NCI-H2107 (cell line): Measurements from ENCODE around the gene ZNF331.
A peak's percentile ranks its signal among the peaks of the same experiment; 100 is the strongest.

Experiments
- DNase-seq: peaks from one replicate; lab custom pipeline; 2025; lab: John Stamatoyannopoulos, UW

ZNF331 gene

DNA sequence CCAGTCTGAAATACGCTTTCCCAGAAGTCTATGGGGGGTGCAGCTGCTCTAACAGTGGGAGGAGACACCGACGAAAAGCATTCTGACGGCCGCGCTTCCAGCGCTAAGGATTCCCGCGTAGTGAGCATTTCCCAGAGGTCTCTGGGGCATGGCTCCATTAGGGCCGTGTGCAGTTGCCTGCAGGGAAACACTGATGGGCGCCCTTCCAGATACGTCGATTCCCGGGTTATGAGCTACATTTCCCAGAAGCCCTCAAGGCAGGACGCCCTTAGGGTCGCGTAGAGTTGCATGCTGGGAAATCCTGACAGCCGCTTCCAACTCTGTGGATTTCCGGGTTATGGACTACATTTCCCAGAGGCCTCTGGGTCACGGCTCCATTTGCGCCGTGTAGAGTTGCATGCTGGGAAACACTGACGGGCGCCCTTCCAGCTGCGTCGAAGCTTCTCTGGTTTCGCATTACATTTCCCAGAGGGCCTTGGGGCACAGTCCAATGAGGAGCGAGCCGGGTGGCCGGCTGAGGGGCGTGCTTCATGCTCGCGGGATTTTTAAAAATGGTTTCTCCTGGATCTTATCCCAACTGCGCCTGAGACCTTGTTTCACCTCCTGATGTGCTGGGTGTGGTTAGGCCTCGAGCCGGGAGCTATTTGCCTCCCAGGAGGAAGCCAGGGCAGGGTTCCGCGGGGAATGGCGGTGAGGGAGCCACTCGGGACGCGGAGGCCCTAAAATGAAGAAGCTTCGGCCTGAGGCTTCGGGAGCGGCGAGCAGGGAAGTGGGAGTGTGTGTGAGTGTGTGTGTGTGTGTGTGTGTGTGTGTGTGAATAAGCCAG, 17.2 kb upstream of the ZNF331 start:
- peak; percentile 92 for DNase-seq

DNA sequence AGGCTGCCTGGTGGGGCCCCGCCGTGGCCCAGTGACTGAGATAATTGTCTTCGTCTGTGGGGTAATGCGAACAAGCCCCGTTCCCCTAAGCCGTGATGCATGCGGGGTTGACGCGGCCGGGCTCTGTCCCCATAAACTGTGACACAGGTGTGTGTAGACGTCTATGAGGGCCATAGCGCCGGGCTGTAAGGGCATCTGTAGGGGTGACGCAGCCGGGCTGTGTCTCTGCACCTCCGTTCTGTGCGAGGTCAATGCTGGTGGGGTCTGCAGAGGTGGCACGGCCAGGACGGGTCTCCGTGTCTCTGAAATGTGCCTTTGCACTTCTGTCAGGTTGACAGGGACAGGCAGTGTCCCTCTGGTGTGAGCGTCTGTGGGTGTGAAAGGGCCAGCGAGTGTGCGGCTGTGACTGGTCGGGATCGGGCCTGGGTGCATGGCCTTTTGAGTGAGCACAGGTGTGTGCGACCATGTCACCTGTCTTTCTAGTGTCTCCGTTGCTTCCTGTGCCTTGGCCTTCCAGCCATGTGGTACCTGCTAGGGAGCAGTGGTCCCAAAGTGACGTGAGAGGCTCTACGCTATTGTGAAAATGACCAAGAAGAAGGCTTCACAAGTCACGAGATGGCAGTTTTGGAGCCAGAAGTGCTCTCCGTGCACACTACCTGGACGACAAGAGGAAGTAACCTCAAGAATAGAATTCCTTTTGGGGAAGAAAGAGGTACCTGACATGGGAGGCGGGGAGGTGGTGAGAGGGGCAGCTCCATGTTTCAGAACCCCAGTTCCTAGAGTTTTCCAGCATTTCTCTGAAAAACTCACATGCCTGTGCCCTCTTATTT, 16.4 kb upstream of the ZNF331 start:
- DNase-seq, result no peak

DNA sequence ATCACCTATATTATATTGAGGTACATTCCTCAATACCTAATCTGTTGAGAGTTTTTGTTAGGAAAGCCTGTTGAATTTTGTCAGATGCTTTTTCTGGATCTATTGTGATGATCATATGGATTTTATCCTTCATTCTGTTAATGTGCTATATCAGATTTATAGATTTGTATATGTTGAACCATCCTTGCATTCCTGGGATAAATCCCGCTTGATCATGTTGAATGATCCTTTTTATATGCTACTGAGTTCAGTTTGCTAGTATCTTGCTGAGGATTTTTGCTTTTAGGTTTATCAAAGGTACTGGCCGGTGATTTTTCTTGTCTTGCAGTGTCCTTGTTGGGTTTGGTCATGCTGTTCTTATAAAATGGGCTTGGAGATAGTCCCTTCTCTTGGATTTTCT, 12.0 kb upstream of the ZNF331 start:
- DNase-seq, result no peak

DNA sequence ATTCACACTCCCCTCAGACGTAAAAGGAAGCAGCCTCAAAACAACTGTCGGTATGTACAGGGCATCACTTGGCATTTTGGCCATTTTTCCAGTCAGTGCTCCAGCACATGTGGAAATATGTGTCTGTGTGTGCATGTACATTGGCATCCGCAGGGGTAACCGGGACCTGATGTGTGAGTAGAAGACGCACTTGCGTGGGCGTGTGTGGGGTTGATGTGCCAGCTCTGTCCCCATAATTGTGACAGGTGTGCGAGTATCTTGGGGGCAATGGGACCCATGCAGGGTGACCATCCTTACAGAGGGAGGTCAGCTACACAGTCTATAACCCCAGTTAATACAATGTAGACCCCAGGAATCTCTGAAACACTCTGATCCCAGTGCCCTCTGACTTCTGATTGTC, 7.3 kb upstream of the ZNF331 start:
- no peak for DNase-seq

GRCh38 chr19:53531457-53531856, 6.5 kb upstream of the ZNF331 start:
- DNase-seq, result no peak

DNA sequence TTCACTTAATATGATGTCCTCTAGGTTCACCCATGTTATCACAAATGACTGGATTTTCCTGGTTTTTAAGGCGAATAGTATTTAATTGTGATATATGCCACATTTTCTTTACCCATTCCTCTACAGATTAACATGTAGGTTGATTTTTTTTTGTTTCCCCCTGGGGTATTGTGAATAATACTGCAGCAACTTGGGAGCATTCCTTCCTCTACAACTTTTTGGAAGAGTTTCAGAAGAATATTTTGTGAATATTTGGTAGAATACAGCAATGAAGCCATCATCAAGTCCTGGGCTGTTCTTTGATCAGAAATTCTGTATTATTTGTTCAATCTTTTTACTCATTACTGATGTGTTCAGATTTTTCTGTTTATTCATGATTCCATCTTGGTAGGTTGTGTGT, 5.6 kb upstream of the ZNF331 start:
- DNase-seq, result no peak

GRCh38 chr19:53536225-53536548, 1.8 kb upstream of the ZNF331 start:
- no peak for DNase-seq

DNA sequence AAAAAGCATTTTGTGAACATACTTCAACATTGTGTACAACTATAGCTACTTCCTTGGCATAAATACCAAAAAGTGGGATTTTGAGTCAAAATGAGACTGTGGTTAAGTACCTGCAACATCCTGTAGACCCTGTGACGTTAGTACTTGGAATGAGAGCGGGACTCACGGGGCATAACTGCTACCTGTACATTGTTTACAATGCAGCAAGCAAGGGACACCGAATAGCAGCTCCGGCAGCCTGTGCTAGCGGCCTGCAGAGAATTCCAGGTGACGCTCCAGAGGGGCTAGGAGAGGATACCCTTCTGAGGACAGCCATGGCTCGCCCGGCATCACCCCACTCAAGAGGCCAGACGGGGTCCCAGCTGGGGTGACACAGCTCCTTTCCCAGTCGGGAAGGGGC, 824 bp upstream of the ZNF331 start:
- DNase-seq, result no peak

DNA sequence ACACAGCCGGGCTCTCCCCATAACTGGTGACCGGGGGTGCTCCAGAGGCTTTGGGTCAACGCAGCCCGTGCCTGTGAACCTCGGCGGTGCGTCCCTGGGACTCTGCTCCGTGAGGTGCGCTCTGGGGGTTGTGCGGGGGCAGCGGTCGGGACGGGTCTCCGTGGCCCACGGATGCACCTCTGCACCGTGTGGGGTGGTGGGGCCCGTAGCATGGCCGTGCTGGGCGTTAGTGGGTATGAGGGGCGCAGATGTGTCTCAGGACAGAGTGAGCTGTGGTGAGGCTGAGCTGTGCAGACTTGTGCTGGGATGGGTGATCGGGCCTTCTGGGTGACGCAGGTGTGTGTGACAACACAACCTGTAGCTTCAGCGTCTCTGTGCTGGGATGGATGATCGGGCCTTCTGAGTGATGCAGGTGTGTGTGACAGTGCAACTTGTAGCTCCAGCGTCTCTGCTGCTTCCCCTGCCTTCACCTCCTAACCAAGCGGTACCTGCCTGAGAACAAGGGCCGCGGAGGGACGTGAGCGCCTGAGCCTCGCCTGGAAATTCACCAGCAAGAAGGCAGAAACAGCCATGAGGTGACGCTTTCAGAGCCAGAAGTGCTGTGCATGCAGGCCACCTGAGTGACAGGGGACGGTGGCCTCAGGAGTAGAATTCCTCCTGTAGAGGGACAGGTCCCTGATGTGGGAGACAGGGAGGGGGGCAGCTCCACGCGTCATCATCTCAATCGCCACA, 599 bp downstream of the ZNF331 start:
- DNase-seq, result no peak

DNA sequence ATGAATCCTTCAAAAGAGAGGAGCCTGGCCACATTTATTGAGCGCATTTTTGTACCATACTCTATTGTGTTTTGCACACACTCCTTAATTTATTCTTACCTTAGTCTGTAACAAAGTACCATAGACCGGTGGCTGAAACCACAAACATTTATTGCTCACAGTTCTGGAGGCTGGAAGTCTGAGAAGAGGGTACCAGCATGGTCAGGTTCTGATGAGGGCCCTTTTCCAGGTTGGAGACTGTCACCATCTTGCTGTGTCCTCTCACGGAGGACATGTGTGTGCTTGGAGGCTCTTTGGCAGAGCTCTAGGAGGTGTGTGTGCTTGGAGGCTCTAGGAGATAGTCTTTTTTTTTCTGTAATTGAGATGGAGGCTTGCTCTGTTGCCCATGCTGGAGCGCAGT, 2.1 kb downstream of the ZNF331 start:
- DNase-seq, result no peak

- DNase-seq, result no peak
Observed at GRCh38 chr19:53541971-53542370, 4.0 kb downstream of the ZNF331 start.

DNA sequence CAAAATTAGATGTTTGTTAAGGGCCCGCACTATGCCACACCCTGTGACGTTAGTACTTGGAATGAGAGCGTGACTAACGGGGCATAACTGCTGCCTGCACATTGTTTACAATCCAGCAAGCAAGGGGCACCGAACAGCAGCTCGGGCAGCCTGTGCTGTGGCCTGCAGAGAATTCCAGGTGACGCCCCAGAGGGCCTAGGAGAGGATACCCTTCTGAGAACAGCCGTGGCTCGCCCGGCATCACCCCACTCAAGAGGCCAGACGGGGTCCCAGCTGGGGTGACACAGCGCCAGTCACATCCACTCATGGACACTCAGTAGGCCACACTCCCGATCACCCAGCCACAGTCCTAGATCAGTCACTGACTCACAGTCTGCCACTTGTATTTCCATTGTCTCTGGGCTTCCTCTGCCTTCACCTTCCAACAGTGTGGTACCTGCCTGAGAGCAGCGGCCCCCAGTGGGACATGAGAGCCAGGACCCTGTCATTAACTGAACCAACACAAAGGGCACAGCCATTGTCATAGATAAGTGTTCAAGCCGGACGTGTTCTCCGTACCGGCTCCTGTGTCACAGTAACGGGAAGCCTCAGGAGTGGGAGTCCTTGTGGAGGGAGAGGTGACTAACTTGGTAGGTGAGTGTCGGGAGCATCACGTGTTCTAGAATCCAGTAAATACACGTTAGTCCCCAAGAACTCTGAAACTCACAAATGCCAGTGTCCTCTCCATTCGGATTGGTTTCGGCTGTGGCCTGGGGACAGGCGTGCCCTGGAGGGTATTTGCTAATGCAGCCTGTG, 7.5 kb downstream of the ZNF331 start:
- no peak for DNase-seq

DNA sequence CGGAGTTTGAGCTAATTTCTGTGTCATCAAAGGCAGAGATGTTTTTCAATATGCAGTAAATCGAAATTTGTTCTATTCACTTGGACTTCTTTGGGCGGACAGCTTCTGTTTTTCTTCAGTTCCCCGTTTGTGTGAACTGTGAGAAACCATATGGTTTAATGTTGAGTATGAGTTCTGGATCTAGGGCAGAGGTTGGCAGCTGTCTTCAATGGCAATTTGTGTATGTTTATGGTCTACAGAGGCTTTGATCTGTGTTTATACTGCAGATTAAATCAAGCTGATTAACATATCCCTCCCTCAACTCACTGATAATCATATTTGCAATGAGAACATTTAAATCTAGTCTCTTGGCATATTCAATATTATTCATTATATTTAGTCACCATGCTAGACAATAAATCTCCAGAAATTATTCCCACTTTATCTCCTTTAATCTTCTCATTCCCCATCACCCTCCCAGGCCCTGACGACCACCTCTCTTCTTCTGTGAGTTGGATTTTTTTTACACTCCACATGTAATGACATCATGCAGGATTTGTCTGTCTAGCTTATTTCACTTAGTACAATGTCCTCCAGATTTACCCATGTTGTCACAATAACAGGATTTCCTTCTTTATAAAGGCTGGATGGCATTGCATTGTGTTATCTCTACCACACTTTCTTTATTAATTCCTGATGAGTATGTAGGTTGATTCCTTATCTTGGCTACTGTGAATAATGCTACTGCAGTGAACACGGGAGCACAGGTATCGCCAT, 9.0 kb downstream of the ZNF331 start:
- DNase-seq, result no peak

- no peak for DNase-seq
Observed at GRCh38 chr19:53549340-53549739, 11.4 kb downstream of the ZNF331 start.

- DNase-seq, result no peak
Observed at GRCh38 chr19:53552001-53552721, 14.2 kb downstream of the ZNF331 start.

- no peak for DNase-seq
Observed at GRCh38 chr19:53553156-53553555, 15.2 kb downstream of the ZNF331 start.

DNA sequence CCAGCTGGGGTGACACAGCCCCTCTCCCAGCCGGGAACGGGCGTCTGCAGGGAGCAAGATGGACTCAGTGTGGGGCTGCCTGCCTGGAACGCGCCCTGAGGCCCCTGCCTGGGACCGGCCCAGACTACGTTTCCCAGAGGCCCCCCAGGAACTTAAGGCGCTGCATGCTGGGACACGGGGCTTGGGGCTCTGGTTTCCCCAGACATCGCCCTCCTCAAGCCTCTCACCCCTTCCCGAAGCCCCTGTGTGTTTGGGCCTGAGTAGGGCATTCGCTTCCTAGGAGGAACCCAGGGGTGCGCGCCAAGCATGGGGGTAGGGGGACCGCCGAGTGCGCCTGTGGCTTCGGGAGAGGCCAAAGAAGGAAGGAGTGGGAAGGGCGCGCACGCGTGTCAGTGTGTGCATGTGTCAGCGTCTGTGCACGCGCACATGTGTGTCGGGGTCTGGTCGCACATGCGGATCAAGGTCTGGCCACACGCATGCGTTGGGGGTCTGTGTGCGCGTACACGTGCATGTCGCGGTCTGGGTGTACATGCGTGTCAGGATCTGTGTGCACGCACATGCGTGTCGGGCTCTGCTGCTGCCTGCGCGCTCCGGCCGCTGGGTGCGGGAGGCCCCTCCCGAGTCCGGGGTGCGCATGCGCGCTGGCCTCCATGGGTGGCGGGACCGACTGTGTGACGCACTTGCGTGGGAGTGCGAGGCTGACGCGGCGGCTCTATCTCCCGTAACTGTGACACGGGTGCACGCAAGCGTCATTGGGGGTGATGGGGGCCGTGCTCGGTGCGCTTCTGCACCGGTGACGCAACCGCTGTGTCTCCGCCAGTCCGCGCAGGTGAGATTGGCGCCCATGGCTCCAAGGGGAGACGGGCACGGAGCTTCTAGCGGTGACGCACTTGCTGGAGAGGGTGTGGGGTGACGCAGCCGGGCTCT, 16.2 kb downstream of the ZNF331 start:
- DNase-seq, result peak; percentile 17

DNA sequence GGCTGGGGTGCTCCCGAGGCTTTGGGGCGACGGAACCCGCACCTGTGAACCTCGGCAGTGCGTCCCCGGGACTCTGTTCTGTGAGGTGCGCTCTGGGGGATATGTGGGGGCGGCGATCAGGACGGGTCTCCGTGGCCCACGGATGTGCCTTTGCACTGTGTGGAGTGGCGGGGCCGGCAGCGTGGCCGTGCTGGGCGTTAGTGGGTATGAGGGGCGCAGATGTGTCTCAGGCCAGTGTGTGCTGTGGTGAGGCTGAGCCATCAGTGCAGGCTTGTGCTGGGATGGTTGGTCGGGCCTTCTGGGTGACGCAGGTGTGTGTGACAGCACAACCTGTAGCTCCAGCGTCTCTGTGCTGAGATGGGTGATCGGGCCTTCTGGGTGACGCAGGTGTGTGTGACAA, 16.9 kb downstream of the ZNF331 start:
- no peak for DNase-seq

DNA sequence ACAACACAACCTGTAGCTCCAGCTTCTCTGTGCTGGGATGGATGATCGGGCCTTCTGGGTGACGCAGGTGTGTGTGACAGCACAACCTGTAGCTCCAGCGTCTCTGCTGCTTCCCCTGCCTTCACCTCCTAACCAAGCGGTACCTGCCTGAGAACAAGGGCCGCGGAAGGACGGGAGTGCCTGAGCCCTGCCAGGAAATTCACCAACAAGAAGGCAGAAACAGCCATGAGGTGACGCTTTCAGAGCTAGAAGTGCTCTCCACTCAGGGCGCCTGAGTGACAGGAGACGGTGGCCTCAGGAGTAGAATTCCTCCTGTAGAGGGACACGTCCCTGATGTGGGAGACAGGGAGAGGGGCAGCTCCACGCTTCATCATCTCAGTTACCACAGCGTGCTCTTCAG, 17.4 kb downstream of the ZNF331 start:
- no peak for DNase-seq

DNA sequence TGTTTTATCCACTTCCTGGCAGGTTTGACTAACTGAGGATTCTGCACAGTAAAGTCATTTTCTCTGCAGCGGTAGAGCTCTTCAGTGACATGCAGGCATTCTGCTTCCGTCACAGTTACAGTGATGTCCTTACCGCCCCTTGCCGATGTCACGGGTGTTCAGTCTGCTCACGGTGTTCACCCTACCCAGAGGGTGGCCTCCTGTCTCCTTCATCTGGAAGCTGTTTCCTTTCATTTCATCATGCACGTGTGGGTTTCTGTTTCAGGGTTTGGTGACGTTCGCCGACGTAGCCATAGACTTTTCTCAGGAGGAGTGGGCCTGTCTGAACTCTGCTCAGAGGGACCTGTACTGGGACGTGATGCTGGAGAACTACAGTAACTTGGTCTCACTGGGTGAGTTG, 33.4 kb downstream of the ZNF331 start:
- DNase-seq, result no peak
